Astrocyte of the cerebellum (primary cell): ENCODE measurements around the gene HASPIN.
"Not testable (repeated sequence)": the region's sequence is repeated elsewhere in the genome, so short reads cannot be mapped to it uniquely, and the experiment has no call there.

Experiments used
- DNase-seq: peaks from one replicate; pipeline ENCODE4 v3.0.0-alpha.2; 2011; ENCODE audit warnings: low read depth
- H3K4me3 ChIP-seq: 2 replicates; pipeline ENCODE4 v1.5.1; 2011; ENCODE audit warnings: mild to moderate bottlenecking, low read depth, low read length, moderate library complexity
- in situ Hi-C: cut with HindIII; loops from 2 replicates; pipeline ENCODE4 v1.10.0; 2017; ENCODE audit warnings: low sequenced_read_pairs
- TF ChIP-seq, protein P1 (sequence below): IDR thresholded peaks from 2 replicates; pipeline ENCODE4 v1.5.1; 2012; ENCODE audit warnings: low read length, low read depth, moderate library complexity, mild to moderate bottlenecking; ENCODE audit errors: missing control alignments

Gene HASPIN

DNA sequence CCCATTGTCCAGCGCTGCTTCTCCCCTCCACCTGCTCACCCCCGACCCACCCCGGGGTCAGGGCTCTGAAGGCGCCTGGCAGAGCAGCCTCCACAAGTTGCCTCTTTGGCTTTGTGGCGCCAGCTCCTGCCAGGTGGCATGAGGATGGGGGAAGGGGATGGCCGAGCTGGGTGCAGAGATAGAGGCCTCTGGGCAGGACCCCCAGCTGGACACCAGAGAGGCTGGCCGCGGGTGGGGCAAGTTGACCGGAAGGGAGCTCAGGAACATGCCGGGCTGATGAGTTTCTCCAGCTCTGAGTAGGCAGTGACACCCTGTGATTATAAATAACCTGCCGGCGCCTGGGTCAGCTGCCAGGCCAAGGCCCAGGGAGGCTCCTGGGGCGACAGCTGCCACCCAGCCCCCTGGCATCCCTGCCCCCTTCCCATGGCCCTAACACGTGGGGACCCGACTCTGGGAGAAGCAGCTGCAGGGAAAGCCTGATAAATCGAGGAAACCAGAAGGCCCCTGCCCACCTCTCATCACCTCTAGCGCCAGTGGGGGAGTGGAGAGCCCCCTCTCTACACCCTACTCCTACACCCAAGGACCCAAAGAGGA is 28.5 kb upstream of the HASPIN start:
- TF ChIP-seq, protein P1, sequence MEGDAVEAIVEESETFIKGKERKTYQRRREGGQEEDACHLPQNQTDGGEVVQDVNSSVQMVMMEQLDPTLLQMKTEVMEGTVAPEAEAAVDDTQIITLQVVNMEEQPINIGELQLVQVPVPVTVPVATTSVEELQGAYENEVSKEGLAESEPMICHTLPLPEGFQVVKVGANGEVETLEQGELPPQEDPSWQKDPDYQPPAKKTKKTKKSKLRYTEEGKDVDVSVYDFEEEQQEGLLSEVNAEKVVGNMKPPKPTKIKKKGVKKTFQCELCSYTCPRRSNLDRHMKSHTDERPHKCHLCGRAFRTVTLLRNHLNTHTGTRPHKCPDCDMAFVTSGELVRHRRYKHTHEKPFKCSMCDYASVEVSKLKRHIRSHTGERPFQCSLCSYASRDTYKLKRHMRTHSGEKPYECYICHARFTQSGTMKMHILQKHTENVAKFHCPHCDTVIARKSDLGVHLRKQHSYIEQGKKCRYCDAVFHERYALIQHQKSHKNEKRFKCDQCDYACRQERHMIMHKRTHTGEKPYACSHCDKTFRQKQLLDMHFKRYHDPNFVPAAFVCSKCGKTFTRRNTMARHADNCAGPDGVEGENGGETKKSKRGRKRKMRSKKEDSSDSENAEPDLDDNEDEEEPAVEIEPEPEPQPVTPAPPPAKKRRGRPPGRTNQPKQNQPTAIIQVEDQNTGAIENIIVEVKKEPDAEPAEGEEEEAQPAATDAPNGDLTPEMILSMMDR: no peak
- no peak for DNase-seq
- peak overlapping the region; percentile 39 for H3K4me3 ChIP-seq
- in situ Hi-C loops: no loop called here

GRCh38 chr17:3695723-3696411 is 27.8 kb upstream of the HASPIN start, which contains the start of gene P2RX5:
Gene P2RX5, minus strand, starts transcription at chr17:3696155. Its CDS starts 150 bp downstream, at chr17:3696005.
- TF ChIP-seq, protein P1: no peak
- peak within 1 kb of the TSS; percentile 39 for H3K4me3 ChIP-seq
- in situ Hi-C loops: no loop called here
- DNase-seq: no peak

- in situ Hi-C loops: no loop called here
- H3K4me3 ChIP-seq: no peak overlapping the region
- TF ChIP-seq, protein P1: no peak
- DNase-seq: no peak
These were observed 26.6 kb upstream of the HASPIN start for GRCh38 chr17:3697103-3697476.

DNA sequence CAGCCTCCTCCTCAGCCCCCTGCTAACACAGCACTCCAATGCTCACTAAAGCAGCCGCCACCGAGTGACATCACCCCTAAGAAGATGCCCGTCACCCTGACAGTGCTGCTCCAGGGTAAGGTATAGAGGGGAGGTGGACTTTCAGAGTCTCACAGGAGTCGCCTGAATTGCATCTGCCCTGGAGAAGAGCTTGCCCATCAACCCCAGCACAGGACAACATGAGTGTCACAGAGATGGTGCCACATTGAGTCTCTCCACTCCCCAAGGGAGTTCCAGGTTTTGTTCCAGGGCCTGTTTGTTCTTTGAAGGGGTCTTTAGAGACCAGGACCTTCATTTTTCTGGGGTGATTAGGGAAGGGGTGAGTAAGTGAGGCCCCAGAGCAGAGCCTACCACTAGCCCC is 25.6 kb upstream of the HASPIN start:
- in situ Hi-C loops: no loop called here
- TF ChIP-seq, protein P1: no peak
- DNase-seq: no peak
- no peak overlapping the region for H3K4me3 ChIP-seq

- TF ChIP-seq, protein P1: no peak
- DNase-seq: no peak
- in situ Hi-C loops: no loop called here
- no peak overlapping the region for H3K4me3 ChIP-seq
These were observed 23.8 kb upstream of the HASPIN start for GRCh38 chr17:3699951-3700350.

DNA sequence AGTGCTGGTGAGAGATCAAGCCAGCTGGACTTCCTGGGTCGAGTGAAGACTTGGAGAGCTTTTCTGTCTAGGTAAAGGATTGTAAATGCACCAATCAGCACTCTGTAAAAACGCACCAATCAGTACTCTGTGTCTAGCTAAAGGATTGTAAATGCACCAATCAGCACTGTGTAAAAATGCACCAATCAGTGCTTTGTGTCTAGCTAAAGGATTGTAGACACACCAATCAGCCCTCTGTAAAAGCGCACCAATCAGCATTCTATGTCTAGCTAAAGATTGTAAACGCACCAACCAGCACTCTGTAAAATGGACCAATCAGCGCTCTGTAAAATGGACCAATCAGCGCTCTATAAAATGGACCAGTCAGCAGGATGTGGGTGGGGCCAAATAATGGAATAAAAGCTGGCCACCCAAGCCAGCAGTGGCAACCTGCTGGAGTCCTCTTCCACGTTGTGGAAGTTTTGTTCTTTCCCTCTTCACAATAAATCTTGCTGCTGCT is 21.6 kb upstream of the HASPIN start:
- DNase-seq, H3K4me3 ChIP-seq, in situ Hi-C loops: not testable (repeated sequence)
